ENCODE measurements around the gene CXorf66. TPM values are rescaled to one million over a fixed set of nuclear protein-coding genes. Genes with fewer than 3 reads are reported as not detected.
"Not testable (repeated sequence)": the region's sequence is repeated elsewhere in the genome, so short reads cannot be mapped to it uniquely, and the experiment has no call there.

CXorf66 gene
- total and polyA plus RNA-seq, 2 of the 8 experiments (the other 6 are each of a cell fraction or from before 2014, with no cell fraction given): not detected

DNA sequence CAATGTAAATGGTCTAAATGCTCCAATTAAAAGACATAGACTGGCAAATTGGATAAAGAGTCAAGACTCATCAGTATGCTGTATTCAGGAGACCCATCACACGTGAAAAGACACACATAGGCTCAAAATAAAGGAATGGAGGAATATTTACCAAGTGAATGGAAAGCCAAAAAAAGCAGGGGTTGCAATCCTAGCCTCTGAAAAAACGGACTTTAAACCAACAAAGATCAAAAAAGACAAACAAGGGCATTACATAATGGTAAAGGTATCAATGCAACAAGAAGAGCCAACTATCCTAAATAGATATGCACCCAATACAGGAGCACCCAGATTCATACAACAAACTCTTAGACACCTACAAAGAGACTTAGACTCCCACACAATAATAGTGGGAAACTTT, 4.2 kb downstream of the CXorf66 start:
- H3K23me2 ChIP-seq (ENCODE audit: low read depth, low read length); H3K4me1 ChIP-seq (replicated peaks in 1 of 4; ENCODE audit: control insufficient read depth in 3 of 4, insufficient read depth in 4 of 4, low read length in 3 of 4); H2BK5ac ChIP-seq (ENCODE audit: low read depth, low read length); H2BK12ac ChIP-seq (ENCODE audit: low read depth, low read length); CTCF ChIA-PET (ENCODE audit: partially characterized antibody); H3K18ac ChIP-seq (ENCODE audit: extremely low read depth, low read length); H3K23ac ChIP-seq (ENCODE audit: insufficient read length); FAIRE-seq; H2BK120ac ChIP-seq (replicated peaks; ENCODE audit: low read depth, low read length); DNase-seq (ENCODE audit: low read depth in 1 of 2, low spot score in 2 of 2); H3K9ac ChIP-seq (replicated peaks in 1 of 4; ENCODE audit: extremely low read depth in 1 of 4, low read depth in 3 of 4, low read length in 3 of 4); H2AFZ ChIP-seq (ENCODE audit: low read length); H3K4ac ChIP-seq (replicated peaks; ENCODE audit: insufficient read length, low read depth, low read length); H3K27ac ChIP-seq (ENCODE audit: low read depth, low read length); H4K8ac ChIP-seq (ENCODE audit: extremely low read depth, insufficient read depth, low read length); H4K91ac ChIP-seq (replicated peaks; ENCODE audit: insufficient read length, low read length); H3K36me3 ChIP-seq (ENCODE audit: control insufficient read depth in 2 of 4, insufficient read depth in 4 of 4, low read length in 3 of 4); H4K5ac ChIP-seq (ENCODE audit: insufficient read length, low read depth, low read length); H3K27me3 ChIP-seq (replicated peaks in 1 of 4; ENCODE audit: control insufficient read depth in 3 of 4, extremely low read depth in 1 of 4, insufficient read depth in 3 of 4, low read length in 3 of 4); H3K79me2 ChIP-seq (ENCODE audit: control insufficient read depth in 1 of 2, insufficient read depth in 2 of 2, low read length in 2 of 2); H3K56ac ChIP-seq (replicated peaks; ENCODE audit: insufficient read length, low read depth, low read length); H2BK15ac ChIP-seq (ENCODE audit: low read length); H2AK5ac ChIP-seq (ENCODE audit: low read depth, low read length); H3K14ac ChIP-seq (ENCODE audit: insufficient read length); H3K4me3 ChIP-seq (ENCODE audit: extremely low read depth in 1 of 4, insufficient read depth in 2 of 4, low read depth in 3 of 4, low read length in 4 of 4); H4K20me1 ChIP-seq (replicated peaks in 1 of 2; ENCODE audit: control insufficient read depth in 1 of 2, insufficient read depth in 2 of 2, low read length in 2 of 2); H2BK20ac ChIP-seq (ENCODE audit: low read length); H3K9me3 ChIP-seq (ENCODE audit: insufficient read depth in 2 of 2, low read depth in 1 of 2, low read length in 1 of 2); H3K79me1 ChIP-seq (ENCODE audit: low read depth, low read length); H3K4me2 ChIP-seq (ENCODE audit: insufficient read depth in 1 of 2, low read depth in 2 of 2, low read length in 2 of 2): not testable (repeated sequence)
- WGBS, 2 experiments (ENCODE audit: extremely low coverage in 1 of 2, insufficient coverage in 1 of 2, insufficient read length in 1 of 2, insufficient replicate concordance in 2 of 2, low coverage in 1 of 2, low lambda C conversion rate in 2 of 2, missing lambda C conversion rate in 1 of 2): 90% methylated on average over 2 of the region's 2 CpGs; no CpG with 5 or more reads in 1 of the 2 experiments
- POLR2A ChIA-PET (ENCODE audit: partially characterized antibody): interaction anchor here (1.0 kb wide), 1 partner anchor 10 kb away, joined by 3 read pairs; no protein-coding TSS in a partner anchor

Measured in H1 (cell line).